Large intestine (tissue), 12 donors: ENCODE data around the gene ZNF630. TPM values are rescaled to one million over a fixed set of nuclear protein-coding genes. Genes with fewer than 3 reads are reported as not detected.
A peak's percentile ranks its signal among the peaks of the same experiment; 100 is the strongest.
"Not testable (repeated sequence)": the region's sequence is repeated elsewhere in the genome, so short reads cannot be mapped to it uniquely, and the experiment has no call there.

Experiments
- DNase-seq, 2 donors: peaks; one replicate each; pipeline versions ENCODE4 v3.0.0 to v3.0.0-alpha.2; 2013
- H3K27ac ChIP-seq: one replicate; pipeline ENCODE4 v1.5.1; 2013; ENCODE audit warnings: low read length
- H3K27me3 ChIP-seq: 2 replicates; pipeline ENCODE4 v1.6.1; 2013; ENCODE audit warnings: low read length; ENCODE audit not compliant: control insufficient read depth, insufficient read depth
- H3K36me3 ChIP-seq: 2 replicates; pipeline ENCODE4 v1.6.1; 2013; ENCODE audit warnings: low read length; ENCODE audit not compliant: control insufficient read depth, insufficient read depth
- H3K4me1 ChIP-seq: one replicate; pipeline ENCODE4 v1.6.1; 2013; ENCODE audit warnings: low read length; ENCODE audit not compliant: control insufficient read depth, insufficient read depth
- H3K4me3 ChIP-seq: one replicate; pipeline ENCODE4 v1.5.1; 2013; ENCODE audit warnings: low read length
- H3K9me3 ChIP-seq: one replicate; pipeline ENCODE4 v1.6.1; 2013; ENCODE audit warnings: mild to moderate bottlenecking, low read depth, low read length, moderate library complexity; ENCODE audit not compliant: control insufficient read depth
- WGBS: methylation state at CpG from one replicate; pipeline ENCODE4 v1.1.5; 2013; ENCODE audit warnings: low lambda C conversion rate; ENCODE audit not compliant: insufficient coverage; 5-methylcytosine and 5-hydroxymethylcytosine counted together
- long read RNA-seq, 11 donors: transcript quantifications; one replicate each; lab custom pipeline, GENCODE V29; 2026
- polyA plus RNA-seq: library from polyadenylated mRNA; unstranded; fragments of 120-200 nt; gene quantifications from one replicate; pipeline ENCODE4 v1.2.1, GENCODE V29; 2013

Gene ZNF630
- 3.8 TPM for polyA plus RNA-seq
- long read RNA-seq, donor 1 = 0 reads
- long read RNA-seq, donor 2 = 0 reads
- long read RNA-seq, donor 3, partial matches to known transcripts = 0 of 2 reads
- long read RNA-seq, donor 3, other reads (novel, unspliced or antisense) = 0 of 2 reads
- long read RNA-seq, donor 4 = 0 reads
- long read RNA-seq, donor 5 = 0 reads
- long read RNA-seq, donor 6, partial matches to known transcripts = 0 of 2 reads
- long read RNA-seq, donor 6, other reads (novel, unspliced or antisense) = 0 of 2 reads
- long read RNA-seq, donor 7 = 0 reads
- long read RNA-seq, donor 8, partial matches to known transcripts = 0 of 1 reads
- long read RNA-seq, donor 8, other reads (novel, unspliced or antisense) = 0 of 1 reads
- long read RNA-seq, donor 9 = 0 reads
- long read RNA-seq, donor 10, partial matches to known transcripts = 0 of 1 reads
- long read RNA-seq, donor 10, other reads (novel, unspliced or antisense) = 0 of 1 reads
- long read RNA-seq, donor 11 = 0 reads

GRCh38 chrX:48071064-48071985 is at the start of gene ZNF630:
TSS of gene ZNF630 (minus strand) at chrX:48071640. CDS start at chrX:48066886, 4,754 bp downstream.
- no peaks in the 10 kb centered on the region for H3K36me3 ChIP-seq
- peak within 1 kb of the TSS; percentile 90 for H3K27ac ChIP-seq
- no CpG with 5 or more reads among the region's 48 CpGs for WGBS
- peak within 1 kb of the TSS; percentile 92 for H3K4me3 ChIP-seq
- H3K27me3 ChIP-seq = no peaks in the 10 kb centered on the region
- peak; percentile 79 to 91 for DNase-seq
- no peaks in the 10 kb centered on the region for H3K4me1 ChIP-seq
- H3K9me3 ChIP-seq = no peaks in the 10 kb centered on the region

- no CpG with 5 or more reads among the region's 6 CpGs for WGBS
Observed at GRCh38 chrX:48107717-48108116, 36.3 kb upstream of the ZNF630 start.

GRCh38 chrX:48102874-48103374 is 31.5 kb upstream of the ZNF630 start:
- no peaks in the 10 kb centered on the region for H3K27me3 ChIP-seq
- H3K9me3 ChIP-seq = no peaks in the 10 kb centered on the region
- H3K36me3 ChIP-seq = no peaks in the 10 kb centered on the region
- H3K4me3 ChIP-seq = no peak overlapping the region
- no peak for DNase-seq
- WGBS = no CpG with 5 or more reads among the region's 6 CpGs
- peaks cover 3% of the 10 kb centered on the region for H3K4me1 ChIP-seq
- H3K27ac ChIP-seq = no peak overlapping the region

More at GRCh38 chrX:48107717-48108116, 36.3 kb upstream of the ZNF630 start:
- Histone ChIP-seq H3K36me3 (no peaks in the 10 kb centered on the region), H3K27ac (no peak overlapping the region), H3K4me3 (no peak overlapping the region), H3K9me3 (no peaks in the 10 kb centered on the region), H3K27me3 (no peaks in the 10 kb centered on the region), H3K4me1 (no peaks in the 10 kb centered on the region)
- DNase-seq = no peak

GRCh38 chrX:48101443-48101842 is 30.0 kb upstream of the ZNF630 start:
- DNase-seq = peak; percentile 33 to 69
- H3K27ac ChIP-seq = peak overlapping the region; percentile 49
- no CpG with 5 or more reads among the region's 3 CpGs for WGBS
- H3K4me3 ChIP-seq = no peak overlapping the region
- no peaks in the 10 kb centered on the region for H3K36me3 ChIP-seq
- no peaks in the 10 kb centered on the region for H3K9me3 ChIP-seq
- no peaks in the 10 kb centered on the region for H3K27me3 ChIP-seq
- peaks cover 3% of the 10 kb centered on the region for H3K4me1 ChIP-seq

GRCh38 chrX:48092558-48092957 is 21.1 kb upstream of the ZNF630 start:
- DNase-seq, H3K27ac ChIP-seq, H3K27me3 ChIP-seq, H3K4me3 ChIP-seq, H3K36me3 ChIP-seq, H3K9me3 ChIP-seq, H3K4me1 ChIP-seq: not testable (repeated sequence)
- WGBS = no CpG with 5 or more reads among the region's 3 CpGs

- 60% methylated on average over 1 of the region's 5 CpGs for whole genome bisulfite sequencing
- Histone ChIP-seq H3K4me1 (peaks cover 11% of the 10 kb centered on the region), H3K9me3 (no peaks in the 10 kb centered on the region), H3K27me3 (no peaks in the 10 kb centered on the region), H3K36me3 (no peaks in the 10 kb centered on the region), H3K27ac (peak overlapping the region; percentile 47), H3K4me3 (no peak overlapping the region)
- DNase-seq = peak in 1 of 2 donors; percentile 24
Observed at GRCh38 chrX:48090123-48090522, 18.7 kb upstream of the ZNF630 start.

- H3K27ac ChIP-seq = no peak overlapping the region
- no peak overlapping the region for H3K4me3 ChIP-seq
- H3K36me3 ChIP-seq = no peaks in the 10 kb centered on the region
- DNase-seq = peak; percentile 31 to 58
- no peaks in the 10 kb centered on the region for H3K27me3 ChIP-seq
- H3K9me3 ChIP-seq = no peaks in the 10 kb centered on the region
- H3K4me1 ChIP-seq = peaks cover 11% of the 10 kb centered on the region
Observed at GRCh38 chrX:48086082-48086481, 14.6 kb upstream of the ZNF630 start.

- H3K27ac ChIP-seq = no peak overlapping the region
- WGBS = no CpG with 5 or more reads among the region's 5 CpGs
- H3K27me3 ChIP-seq = no peaks in the 10 kb centered on the region
- H3K4me3 ChIP-seq = no peak overlapping the region
- H3K4me1 ChIP-seq = peaks cover 6% of the 10 kb centered on the region
- DNase-seq = no peak
- H3K9me3 ChIP-seq = no peaks in the 10 kb centered on the region
- H3K36me3 ChIP-seq = no peaks in the 10 kb centered on the region
Observed at GRCh38 chrX:48083706-48084105, 12.3 kb upstream of the ZNF630 start.

- Histone ChIP-seq H3K9me3 (no peaks in the 10 kb centered on the region), H3K4me3 (no peak overlapping the region), H3K36me3 (no peaks in the 10 kb centered on the region), H3K4me1 (peaks cover 6% of the 10 kb centered on the region), H3K27ac (no peak overlapping the region), H3K27me3 (no peaks in the 10 kb centered on the region)
- no CpG with 5 or more reads among the region's 9 CpGs for WGBS
- DNase-seq = peak in 1 of 2 donors; percentile 24
Observed at GRCh38 chrX:48083212-48083611, 11.8 kb upstream of the ZNF630 start.

GRCh38 chrX:48076343-48076742 is 4.9 kb upstream of the ZNF630 start:
- H3K36me3 ChIP-seq = no peaks in the 10 kb centered on the region
- WGBS = no CpG with 5 or more reads among the region's 2 CpGs
- H3K4me1 ChIP-seq = no peaks in the 10 kb centered on the region
- no peak overlapping the region for H3K4me3 ChIP-seq
- no peak for DNase-seq
- H3K27me3 ChIP-seq = no peaks in the 10 kb centered on the region
- no peak overlapping the region for H3K27ac ChIP-seq
- H3K9me3 ChIP-seq = no peaks in the 10 kb centered on the region
